Calu3 (cell line): ENCODE data around the gene MICOS13. TPM values are rescaled to one million over a fixed set of nuclear protein-coding genes. Genes with fewer than 3 reads are reported as not detected.

Source experiments
- BruUV-seq: library from RNA; stranded (reverse); fragments of 400-500 nt; replicated peaks from 2 replicates; lab custom pipeline; 2021; lab: Mats Ljungman, UMichigan
- CTCF ChIA-PET: fragments of 300-600 bp; sonication (Branson Sonifier 250); formaldehyde crosslinking; loops from one replicate; lab custom pipeline; 2022; ENCODE audit warnings: antibody characterized with exemption; lab: Charles Lee
- DNase-seq: peaks from one replicate; pipeline ENCODE4 v3.0.0; 2022
- H3K27ac Mint-ChIP-seq: one replicate; pipeline ENCODE4 v1.8.0; 2022; ENCODE audit warnings: mixed read lengths; ENCODE audit not compliant: unreplicated experiment
- H3K27me3 Mint-ChIP-seq: one replicate; pipeline ENCODE4 v1.8.0; 2022; ENCODE audit warnings: mixed read lengths; ENCODE audit not compliant: unreplicated experiment
- H3K36me3 Mint-ChIP-seq: one replicate; pipeline ENCODE4 v1.8.0; 2022; ENCODE audit warnings: mild to moderate bottlenecking, moderate library complexity, mixed read lengths; ENCODE audit not compliant: insufficient read depth, unreplicated experiment
- H3K4me1 Mint-ChIP-seq: one replicate; pipeline ENCODE4 v1.8.0; 2022; ENCODE audit warnings: mild to moderate bottlenecking, low read depth, mixed read lengths; ENCODE audit not compliant: unreplicated experiment
- H3K4me3 Mint-ChIP-seq: one replicate; pipeline ENCODE4 v1.8.0; 2022; ENCODE audit warnings: mild to moderate bottlenecking, low read depth, moderate library complexity, mixed read lengths; ENCODE audit not compliant: unreplicated experiment
- H3K9me3 Mint-ChIP-seq: one replicate; pipeline ENCODE4 v1.8.0; 2022; ENCODE audit warnings: low read depth, mixed read lengths; ENCODE audit not compliant: unreplicated experiment
- CTCF ChIP-seq: fragments of 200-600 bp; IDR thresholded peaks from one replicate; pipeline ENCODE4 v1.8.0; 2022; ENCODE audit warnings: antibody characterized with exemption; ENCODE audit not compliant: unreplicated experiment
- intact Hi-C: fragments of 100-400 bp; cut with micrococcal nuclease; formaldehyde crosslinking; loops from one replicate; pipeline ENCODE4 v1.10.0; 2022; ENCODE audit not compliant: unreplicated experiment
- total RNA-seq: library from RNA; stranded (reverse); gene quantifications from 2 replicates; pipeline ENCODE4 v1.2.3, GENCODE V29; 2022

Gene MICOS13
- total RNA-seq, 1 experiment from 2014 or later: 37.9 TPM

GRCh38 chr19:5678071-5678718 lies 2.1 kb downstream of the MICOS13 start:
- intact Hi-C loops: no loop called here
- TF ChIP-seq CTCF: no peak
- no peak for DNase-seq
- Mint-ChIP-seq H3K27ac (no peak overlapping the region), H3K9me3 (no peaks in the 10 kb centered on the region), H3K4me3 (no peak overlapping the region), H3K36me3 (peaks cover 38% of the 10 kb centered on the region), H3K27me3 (peaks cover 9% of the 10 kb centered on the region), H3K4me1 (peaks cover 18% of the 10 kb centered on the region)
- CTCF ChIA-PET: no interaction called here
- BruUV-seq: no TSS peak

GRCh38 chr19:5677580-5677979 lies 2.7 kb downstream of the MICOS13 start:
- intact Hi-C loops: no loop called here
- no TSS peak for BruUV-seq
- CTCF ChIA-PET: no interaction called here
- TF ChIP-seq CTCF: no peak
- DNase-seq: no peak
- H3K9me3 Mint-ChIP-seq: no peaks in the 10 kb centered on the region
- peaks cover 38% of the 10 kb centered on the region for H3K36me3 Mint-ChIP-seq
- no peak overlapping the region for H3K27ac Mint-ChIP-seq
- peaks cover 18% of the 10 kb centered on the region for H3K4me1 Mint-ChIP-seq
- no peak overlapping the region for H3K4me3 Mint-ChIP-seq
- H3K27me3 Mint-ChIP-seq: peaks cover 9% of the 10 kb centered on the region

GRCh38 chr19:5677136-5677535 lies 3.2 kb downstream of the MICOS13 start:
- Mint-ChIP-seq H3K27ac (no peak overlapping the region), H3K36me3 (peaks cover 35% of the 10 kb centered on the region), H3K4me3 (no peak overlapping the region), H3K9me3 (no peaks in the 10 kb centered on the region), H3K4me1 (peaks cover 18% of the 10 kb centered on the region), H3K27me3 (peaks cover 9% of the 10 kb centered on the region)
- CTCF ChIA-PET: no interaction called here
- intact Hi-C loops: no loop called here
- no peak for TF ChIP-seq CTCF
- DNase-seq: no peak
- no TSS peak for BruUV-seq

GRCh38 chr19:5676772-5677105 lies 3.6 kb downstream of the MICOS13 start:
- Mint-ChIP-seq H3K27me3 (peaks cover 9% of the 10 kb centered on the region), H3K9me3 (no peaks in the 10 kb centered on the region), H3K27ac (no peak overlapping the region), H3K4me1 (peaks cover 17% of the 10 kb centered on the region), H3K36me3 (peaks cover 31% of the 10 kb centered on the region), H3K4me3 (no peak overlapping the region)
- no peak for TF ChIP-seq CTCF
- intact Hi-C loops: no loop called here
- DNase-seq: no peak
- no TSS peak for BruUV-seq
- CTCF ChIA-PET: no interaction called here
